ENCODE data around the gene SART1.
"Not testable (repeated sequence)": the region's sequence is repeated elsewhere in the genome, so short reads cannot be mapped to it uniquely, and the experiment has no call there.

The SART1 gene

DNA sequence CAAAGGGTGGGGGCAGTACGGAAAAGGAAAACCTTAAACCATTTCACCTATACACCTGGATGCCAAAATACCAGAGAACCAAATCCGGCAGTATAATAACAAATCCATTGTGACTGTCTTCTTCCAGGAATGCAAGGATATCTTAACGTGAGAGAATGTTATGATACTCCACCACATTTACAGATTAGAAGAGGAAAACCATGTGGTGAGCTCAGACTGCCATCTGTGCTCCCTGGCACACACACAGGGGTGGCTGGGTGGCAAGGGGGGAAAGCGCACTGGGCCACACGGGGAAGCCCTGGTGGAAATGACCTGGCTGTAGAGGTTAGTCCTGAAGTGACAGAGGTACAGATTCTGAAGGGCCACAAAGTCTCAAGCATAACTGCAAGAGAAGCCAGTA, 30.5 kb downstream of the SART1 start:
- no peak for DNase-seq

DNA sequence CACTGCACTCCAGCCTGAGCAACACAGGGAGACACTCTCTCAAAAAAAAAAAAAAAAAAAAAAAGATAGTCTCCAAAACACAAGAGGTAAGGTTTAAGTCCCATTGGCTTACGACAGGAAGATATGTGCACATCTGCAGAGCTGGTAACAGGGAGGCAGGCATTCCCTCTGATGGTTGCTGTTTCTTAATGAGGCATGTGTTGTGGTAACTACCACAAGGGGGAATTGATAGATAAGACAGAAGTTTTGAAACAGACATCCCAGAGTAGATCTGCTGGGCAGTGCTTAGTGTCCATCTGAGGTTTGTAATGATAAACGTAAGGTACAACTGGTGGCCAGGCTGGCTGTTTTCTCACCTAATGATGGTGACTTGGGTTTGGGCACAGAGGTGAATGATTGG, 35.8 kb downstream of the SART1 start:
- no peak for DNase-seq

DNA sequence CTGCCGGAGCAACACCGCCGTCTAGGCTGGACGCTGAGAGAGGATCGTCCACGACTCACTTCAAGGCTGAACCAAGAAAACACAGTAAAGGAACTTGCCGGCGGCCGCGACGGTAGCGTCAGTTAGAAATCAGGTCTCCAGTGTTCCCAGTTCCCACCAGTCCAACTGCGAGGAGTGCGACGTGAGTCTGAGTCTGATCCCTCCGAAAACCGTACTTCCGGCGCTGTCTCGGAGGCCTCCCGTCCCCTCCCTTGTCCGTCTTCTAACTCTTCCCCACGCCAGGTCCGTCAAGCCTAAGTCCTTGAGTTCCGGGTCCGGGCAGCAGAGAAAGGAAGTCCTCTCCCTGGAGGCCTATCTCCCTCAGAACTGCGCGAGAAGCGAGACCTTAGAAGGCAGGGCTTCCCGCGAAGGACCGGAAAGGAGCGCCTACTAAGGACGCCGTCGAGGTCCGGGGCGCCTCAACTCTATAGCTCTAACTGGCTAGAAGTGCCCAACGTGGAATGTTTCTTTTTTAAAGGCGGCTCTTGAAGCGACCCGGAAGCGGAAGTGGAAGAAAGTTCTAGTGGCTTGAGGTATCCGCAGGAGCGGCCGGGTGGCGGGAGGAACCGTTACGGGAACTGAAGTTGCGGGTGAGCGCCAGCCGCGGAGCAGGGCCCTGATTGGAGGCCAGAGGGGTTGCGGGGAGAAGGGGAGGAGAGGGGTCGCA, 40.6 kb downstream of the SART1 start, which contains the start of the genes BANF1 and EIF1AD:
Gene BANF1, plus strand, starts transcription at position 562 of the 706 bp plus-strand sequence. CDS start 748 bp downstream, outside the sequence.
Gene EIF1AD, minus strand, starts transcription at position 216 of the 706 bp plus-strand sequence. CDS start 1,768 bp downstream, outside the sequence.
- peak; percentile 97 for DNase-seq

DNA sequence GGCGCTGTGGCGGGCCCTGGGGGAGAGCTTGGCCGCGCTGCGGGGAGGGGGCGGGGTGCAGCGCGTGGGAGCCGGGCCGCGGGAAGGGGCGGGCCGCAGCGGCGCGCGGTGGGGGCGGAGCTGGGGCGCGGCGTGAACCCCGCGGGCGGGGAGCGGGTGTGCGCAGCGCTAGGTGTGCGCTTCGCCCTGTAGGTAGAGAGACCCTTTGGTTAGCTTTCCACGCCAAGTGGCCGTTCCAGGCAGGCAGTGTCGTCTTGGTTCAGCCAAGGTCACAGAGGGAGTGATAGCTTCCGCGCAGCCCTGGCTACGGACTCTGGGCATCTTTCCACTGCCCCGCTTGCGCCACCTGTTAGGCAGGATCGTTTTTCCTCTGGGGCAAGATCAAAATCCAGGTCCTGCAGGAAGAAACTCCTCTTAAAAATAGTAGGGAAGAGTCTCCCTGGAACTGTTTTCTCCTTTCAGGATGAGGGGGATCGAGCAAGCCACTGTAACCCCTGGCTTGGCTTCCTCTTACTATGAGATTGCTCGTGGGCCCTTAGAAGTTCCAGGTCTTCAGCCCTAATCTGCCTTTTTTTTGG, 41.2 kb downstream of the SART1 start:
- peak; percentile 67 for DNase-seq

DNA sequence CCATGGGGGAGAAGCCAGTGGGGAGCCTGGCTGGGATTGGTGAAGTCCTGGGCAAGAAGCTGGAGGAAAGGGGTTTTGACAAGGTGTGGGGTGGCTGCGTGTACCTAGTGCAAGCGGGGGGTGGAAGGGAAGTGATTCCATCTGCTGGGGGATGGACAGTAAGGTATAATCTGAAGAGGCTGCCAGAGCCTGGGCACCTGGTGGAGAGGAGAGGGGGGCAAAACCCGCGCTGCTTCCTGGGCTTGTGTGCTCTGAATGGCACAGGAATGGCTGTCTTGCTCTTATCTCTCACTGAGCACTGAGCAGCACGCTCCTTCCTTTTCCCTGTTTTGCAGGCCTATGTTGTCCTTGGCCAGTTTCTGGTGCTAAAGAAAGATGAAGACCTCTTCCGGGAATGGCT, 41.8 kb downstream of the SART1 start:
- DNase-seq, result no peak

DNA sequence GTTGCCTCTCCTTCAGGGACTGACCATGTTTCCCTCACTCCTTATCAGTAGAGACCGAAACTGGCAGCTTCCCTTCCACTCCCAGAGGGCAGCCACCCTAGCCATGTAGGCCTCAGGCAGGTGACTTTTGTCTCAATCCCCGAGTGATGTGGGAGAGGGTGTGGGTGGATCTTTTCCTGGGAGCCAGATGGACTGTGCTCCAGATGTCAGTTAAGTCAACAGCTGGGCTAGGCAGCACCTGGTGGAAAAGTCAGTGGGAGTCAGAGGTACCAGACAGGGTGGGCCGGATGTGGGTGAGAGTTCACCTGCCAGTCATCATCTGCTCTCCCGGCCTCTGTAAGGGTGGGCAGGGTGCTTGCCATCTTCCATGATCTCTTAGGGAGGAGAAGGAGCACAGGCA, 42.7 kb downstream of the SART1 start:
- DNase-seq, result no peak

DNA sequence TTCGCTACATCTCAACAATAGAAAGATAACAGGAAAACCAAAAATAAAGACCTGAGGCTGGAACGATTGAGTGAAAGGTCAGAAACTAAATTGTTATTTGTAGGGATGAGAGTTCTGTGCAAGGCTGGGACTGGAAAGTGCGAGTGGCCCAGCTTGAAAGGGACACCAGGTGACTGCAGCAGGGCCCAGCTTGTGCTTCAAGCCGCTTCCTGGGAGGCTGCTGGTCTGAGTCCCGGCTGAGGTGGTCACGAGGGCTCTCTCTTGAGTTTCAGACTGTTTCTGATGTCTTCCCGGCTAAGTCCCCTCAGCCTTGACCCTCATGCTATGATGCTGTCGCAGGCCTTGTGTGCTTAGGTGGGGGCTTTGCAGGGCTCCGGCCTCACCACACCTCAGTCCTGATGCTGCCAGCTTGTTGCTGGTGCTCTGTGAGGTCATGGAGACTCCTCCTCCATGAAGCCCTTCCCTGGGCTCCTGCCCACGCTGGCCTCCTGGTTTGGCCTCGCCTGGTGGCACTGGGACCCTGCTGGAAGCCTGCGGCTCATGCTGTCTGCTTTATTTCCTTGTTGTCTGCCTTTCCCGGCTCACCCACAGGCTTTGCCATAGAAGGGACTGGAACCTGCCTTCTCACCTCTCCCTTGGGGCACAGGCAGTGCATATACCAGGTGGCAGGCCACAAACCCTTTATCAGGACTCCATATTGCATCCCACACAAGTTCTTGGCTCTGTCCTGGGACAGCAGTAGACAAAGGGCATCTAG, 44.8 kb downstream of the SART1 start:
- no peak for DNase-seq

DNA sequence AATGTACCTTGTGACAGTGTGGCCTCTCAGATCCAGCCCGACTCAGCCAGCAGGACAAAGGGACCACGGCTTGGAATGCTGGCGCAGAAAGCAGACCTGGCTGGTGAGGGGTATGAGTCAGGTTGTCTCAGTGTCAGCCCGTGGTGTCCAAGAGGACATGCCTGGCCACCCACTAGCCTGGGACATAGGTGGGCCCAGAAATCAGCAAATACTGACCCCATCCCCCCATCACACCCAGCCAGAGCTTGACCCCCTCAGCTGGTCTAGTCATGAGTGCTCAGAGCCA, 45.3 kb downstream of the SART1 start:
- DNase-seq, result no peak

DNA sequence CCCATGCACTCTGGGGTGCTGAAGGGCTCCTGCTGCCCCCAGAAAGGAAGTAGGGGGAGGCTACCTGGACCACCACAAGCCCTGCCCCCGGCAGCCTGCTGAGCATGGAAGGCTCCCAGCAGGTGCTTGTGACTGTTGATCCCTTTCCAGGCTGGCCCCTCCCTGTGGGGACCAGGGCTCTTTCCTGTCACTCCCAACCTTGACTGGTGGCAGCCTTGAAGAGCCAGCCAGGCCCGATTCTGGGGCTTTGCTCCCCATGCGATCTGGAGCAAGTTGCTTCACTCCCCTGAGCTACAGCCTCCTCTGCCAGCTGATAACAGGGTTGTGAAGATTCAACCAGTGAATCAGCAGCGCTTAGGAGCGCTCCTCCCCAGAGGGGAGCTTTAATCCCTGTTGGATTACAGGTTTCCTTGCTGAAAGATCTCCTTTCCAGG, 45.7 kb downstream of the SART1 start:
- DNase-seq, result no peak

DNA sequence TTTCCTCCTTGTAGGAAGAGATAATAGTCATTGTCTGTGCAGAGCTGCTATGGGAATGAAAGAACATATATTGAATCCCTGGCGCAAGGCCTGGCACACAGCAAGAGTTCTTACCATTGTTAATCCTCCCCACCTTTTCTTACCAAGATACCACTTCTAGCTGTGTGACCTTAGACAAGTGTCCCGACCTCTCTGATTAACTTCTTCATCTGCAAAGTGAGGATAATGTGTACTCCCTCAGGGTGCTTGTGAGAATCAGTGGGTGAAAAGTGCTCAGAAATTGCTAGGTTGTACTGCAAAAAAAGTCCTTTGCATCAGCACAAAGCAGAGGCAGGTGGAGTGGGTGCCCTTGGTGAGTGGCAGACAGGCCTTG, 46.5 kb downstream of the SART1 start:
- DNase-seq, result no peak

DNA sequence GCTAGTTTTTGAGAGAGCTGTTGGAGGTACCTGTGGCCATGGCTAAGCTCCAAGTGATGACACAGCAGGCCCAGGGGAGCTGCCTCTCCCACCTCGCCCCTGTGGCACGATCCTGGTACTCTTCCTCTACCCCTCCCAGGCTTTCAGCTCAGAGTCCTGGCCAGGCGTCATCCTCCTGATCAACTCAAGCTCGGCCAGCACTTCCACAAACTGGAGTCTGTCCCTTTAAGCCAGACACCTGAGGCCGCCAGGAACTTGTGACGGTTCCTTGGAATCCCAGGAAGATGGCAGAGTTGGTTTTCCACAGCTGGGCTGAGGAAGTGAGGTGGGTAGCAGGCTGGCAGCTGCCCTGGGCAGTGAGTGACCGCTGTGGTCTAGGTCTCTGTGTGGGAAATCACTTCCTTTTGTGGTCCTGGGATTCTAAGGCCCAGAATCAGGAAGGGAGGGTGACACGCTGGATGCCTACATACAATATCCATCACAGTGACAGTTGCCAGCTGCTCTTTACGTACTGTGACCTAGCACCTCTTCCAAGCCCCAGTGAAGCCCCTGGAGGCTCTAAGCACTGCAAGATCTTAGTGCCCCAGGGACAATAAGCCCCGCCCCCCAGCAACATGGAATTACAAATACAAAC, 47.1 kb downstream of the SART1 start:
- DNase-seq, result no peak

DNA sequence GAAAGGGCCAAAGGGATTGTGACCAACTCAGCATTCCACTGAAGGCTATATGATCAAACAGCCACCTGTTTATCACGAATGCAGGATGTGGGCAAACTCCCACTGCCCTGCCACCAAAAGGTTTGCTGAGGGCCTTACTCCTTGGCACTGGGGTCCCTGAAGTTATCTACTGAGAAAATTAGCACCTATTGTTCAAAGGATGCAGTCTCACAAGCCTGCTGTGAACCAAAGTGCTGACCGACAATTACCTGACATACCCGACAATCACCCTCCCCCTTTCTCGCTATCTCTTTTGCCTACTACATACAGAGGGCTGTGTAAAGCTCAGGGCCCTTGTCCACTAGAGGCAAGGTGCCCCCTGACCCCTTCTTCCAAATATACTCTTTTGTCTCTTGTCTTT, 48.5 kb downstream of the SART1 start:
- DNase-seq, result not testable (repeated sequence)

DNA sequence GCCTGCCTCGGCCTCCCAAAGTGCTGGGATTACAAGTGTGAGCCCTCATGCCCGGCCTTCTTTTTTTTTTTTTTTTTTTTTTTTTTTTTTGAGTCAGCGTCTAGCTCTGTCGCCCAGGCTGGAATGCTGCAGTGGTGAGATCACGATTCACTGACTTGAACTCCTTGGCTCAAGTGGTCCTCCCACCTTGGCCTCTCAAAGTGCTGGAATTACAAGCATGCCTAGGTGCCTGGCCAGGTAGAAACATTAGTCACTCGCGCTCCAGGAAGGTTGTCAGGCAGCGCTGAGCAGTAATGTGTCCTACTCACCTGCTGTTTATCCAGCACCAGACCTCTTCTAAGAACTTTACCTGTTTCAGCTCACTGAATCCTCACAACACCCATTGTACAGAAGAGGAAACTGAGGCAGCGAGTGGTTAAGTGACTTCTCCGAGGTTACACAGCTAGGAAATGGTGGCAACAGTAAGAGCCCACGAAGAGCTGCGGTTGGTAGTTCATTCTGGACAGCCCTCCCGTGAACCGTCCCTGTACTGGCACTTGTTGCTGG, 49.8 kb downstream of the SART1 start:
- DNase-seq, result no peak

DNA sequence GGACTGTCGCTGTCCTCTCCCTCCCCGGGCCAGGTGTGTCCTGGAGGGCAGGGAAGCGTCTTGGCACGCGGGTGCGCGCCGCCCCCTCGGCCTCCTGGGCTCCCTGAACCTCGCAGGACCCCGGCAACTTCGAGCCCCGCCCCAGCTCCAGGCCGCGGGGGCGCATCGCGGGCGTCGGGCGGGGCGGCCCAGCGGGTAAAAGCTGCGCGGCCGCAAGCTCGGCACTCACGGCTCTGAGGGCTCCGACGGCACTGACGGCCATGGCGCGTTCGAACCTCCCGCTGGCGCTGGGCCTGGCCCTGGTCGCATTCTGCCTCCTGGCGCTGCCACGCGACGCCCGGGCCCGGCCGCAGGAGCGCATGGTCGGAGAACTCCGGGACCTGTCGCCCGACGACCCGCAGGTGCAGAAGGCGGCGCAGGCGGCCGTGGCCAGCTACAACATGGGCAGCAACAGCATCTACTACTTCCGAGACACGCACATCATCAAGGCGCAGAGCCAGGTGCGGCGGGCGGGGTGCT, 50.3 kb downstream of the SART1 start, which contains the start of gene CST6:
Gene CST6, plus strand, starts transcription at position 224 of the 519 bp plus-strand sequence. Its CDS starts 37 bp downstream, at position 261.
- DNase-seq, result peak; percentile 43

DNA sequence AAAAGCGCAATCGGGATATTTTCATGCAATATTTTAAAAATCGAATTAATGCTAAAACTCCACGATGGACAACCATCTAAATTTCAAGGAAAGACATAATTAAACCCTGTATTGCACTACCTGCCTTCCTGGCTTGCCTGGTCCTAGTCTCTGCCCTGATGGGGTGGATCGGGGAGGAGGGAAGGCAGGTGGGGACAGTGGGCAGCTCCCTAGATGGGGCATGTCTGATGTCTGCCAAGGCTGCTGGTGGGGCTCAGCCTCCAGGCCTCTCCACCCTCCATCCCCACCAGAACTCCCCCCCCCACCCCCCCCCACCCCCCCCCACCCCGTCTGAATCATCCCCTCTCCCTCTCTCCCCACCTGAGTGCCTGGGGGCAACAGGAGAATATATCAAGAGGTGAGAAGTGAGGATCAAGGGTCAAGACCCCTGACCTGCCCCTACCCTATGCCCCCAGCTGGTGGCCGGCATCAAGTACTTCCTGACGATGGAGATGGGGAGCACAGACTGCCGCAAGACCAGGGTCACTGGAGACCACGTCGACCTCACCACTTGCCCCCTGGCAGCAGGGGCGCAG, 50.9 kb downstream of the SART1 start:
- no peak for DNase-seq

DNA sequence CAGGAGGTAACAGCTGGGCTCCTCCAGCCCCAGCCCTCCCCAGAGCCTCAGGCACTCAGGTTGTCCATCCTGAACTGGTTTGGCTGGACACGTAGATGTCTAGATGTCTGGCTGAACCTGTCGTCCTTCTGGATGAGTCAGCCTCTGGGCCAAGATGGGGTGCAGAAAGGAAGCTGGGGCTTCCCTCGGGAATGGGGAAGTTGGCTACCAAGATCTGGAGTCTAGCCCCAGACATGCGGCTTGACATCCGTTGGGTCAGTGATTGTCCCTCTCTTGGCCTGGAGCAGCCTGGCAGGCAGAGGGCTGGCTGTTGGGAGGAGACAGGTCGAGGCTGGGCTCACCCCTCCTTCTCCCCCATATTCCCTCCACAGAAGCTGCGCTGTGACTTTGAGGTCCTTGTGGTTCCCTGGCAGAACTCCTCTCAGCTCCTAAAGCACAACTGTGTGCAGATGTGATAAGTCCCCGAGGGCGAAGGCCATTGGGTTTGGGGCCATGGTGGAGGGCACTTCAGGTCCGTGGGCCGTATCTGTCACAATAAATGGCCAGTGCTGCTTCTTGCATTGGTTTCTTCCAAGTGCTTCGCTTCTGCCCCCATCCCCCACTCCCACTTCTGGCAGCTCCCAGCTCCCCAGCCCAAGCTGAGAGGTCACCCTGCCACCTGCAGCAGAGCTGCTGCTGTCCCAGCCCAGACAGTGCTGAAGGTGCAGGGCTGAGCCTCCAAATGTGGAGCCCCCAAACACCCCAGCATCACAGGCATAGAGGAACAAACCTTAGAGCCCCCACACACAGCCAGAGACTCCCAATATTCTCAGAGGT, 51.6 kb downstream of the SART1 start:
- no peak for DNase-seq

DNA sequence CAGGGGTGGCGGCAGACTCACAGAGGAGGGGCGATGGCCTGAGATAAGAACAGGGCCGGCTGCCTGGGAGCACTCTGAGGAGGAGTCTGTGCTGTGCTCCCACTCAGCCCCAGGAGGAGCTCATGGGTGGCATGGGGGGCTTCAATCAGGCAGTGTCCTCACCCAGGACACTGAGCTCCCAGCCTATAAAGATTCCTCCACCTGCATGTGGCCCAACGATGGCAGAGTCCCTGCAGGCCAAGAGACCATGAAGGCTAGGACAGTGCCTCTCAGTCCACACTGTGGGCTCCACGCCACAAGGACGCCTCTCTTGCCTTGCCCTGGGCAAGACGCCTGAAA, 52.2 kb downstream of the SART1 start:
- no peak for DNase-seq

DNA sequence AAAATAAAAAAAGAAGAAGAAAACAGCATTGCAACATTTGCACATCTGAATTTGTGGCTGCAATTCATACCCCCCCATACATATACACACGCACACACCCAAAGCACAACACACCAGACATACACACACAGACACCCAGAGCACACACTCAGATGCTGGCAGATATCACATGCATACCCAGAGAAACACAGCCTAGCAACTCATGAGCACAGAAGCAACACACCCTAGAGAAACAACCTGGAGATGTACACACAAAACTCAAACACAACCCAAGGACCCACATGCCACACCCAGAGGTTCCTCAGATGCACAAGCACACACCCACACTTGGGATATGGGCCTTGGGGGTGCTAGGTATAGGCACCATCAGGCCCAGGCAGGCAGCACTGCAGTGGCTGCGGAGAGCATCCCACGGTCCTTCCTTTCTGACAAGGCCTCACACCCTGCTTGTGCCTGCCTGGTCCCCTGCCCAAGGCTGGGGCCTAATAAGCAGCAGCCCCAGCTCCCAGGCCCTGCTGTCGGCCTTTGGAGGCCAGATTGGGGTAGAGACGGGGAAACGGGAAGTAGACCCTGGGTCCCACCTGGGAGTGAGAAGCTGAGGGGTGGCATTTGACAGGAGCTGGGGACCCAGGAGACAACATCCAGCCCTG, 53.4 kb downstream of the SART1 start:
- DNase-seq, result no peak

DNA sequence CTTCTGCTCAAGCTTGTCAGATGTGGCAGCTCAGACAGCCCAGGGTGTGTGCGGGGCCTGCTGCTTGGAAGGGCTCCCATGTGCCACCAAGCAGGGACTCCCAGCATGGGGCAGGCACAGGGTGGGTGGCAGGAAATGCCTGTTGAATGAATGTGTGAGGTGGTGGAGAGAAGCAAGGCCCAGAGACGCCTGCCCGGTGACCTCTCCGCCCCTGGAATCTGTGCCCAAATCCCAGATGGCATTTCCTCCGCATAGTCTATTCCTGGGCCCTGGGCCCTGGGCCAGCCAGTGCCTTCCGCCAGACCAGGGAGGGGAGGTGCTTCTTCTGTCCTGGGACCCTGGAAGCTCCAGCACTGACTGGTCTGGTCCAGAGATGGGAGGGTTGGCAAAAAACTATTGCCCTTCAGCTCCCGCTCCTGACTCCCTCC, 53.9 kb downstream of the SART1 start:
- no peak for DNase-seq

DNA sequence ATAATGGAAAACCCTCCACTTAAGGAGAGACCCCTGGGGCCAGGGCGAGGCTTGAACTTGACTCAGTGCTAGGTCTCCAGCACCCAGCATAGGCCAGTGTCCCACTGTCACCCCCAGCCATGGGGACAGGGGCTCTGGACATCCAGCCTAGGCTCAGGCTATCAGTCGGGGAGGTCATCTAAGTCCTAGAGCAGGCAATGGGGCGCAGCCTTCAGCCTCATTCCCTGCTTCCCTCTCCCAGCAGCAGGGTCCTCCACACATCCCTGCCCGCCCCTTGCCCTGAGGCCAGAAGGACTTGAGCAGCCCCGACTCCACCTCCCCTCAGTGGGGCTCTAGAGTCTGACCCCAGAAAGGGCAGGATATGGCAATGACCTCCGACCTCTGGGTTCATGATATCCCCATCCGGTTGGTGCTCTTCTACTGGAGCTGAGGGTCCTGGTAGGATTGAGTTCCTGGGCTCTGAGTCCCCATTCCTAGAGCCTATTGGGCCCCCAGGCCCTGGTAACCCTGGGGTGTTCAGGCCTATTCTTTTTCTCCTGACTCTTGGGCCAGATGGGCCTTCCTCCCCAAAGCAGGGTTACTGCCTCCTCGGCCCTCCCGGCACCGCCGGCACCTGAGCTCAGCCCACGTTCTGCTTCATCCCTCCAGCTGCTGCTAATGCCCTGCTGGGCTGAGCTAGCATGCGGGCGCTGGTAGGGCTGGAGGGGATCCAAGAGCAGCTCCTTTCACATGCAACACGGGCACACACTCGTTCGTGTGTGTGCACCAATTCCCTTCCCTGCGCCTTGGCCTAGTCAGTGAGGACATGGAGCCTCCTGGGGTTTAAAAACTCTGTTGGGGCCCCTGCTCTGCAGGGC, 54.6 kb downstream of the SART1 start:
- no peak for DNase-seq
